Astrocyte (in vitro differentiated cells and primary cell): Measurements from ENCODE around the gene TBC1D5. TPM values are rescaled to one million over a fixed set of nuclear protein-coding genes. Genes with fewer than 3 reads are reported as not detected.

Experiments
- DNase-seq: peaks from one replicate; pipeline ENCODE4 v3.0.0-alpha.2; 2010; ENCODE audit warnings: low read depth
- FAIRE-seq: peaks from 2 replicates; lab custom pipeline; 2011; peaks lifted over from hg19 to GRCh38; lab: Jason Lieb, UNC
- H2AFZ ChIP-seq: 2 replicates; pipeline ENCODE4 v1.6.0; 2012; ENCODE audit warnings: low read depth, low read length, inconsistent platforms
- H3K27ac ChIP-seq: 2 replicates; pipeline ENCODE4 v1.5.1; 2011; ENCODE audit warnings: low read depth, low read length, inconsistent platforms
- H3K27me3 ChIP-seq: 2 replicates; pipeline ENCODE4 v1.6.0; 2011; ENCODE audit warnings: low read length, inconsistent platforms; ENCODE audit not compliant: insufficient read depth
- H3K36me3 ChIP-seq: 2 replicates; pipeline ENCODE4 v1.5.1; 2011; ENCODE audit warnings: low read length, inconsistent platforms; ENCODE audit not compliant: insufficient read depth
- H3K4me1 ChIP-seq: 2 replicates; pipeline ENCODE4 v1.5.1; 2011; ENCODE audit warnings: low read length, inconsistent platforms; ENCODE audit not compliant: insufficient read depth
- H3K4me2 ChIP-seq: 2 replicates; pipeline ENCODE4 v1.6.0; 2012; ENCODE audit warnings: low read length, inconsistent platforms
- H3K4me3 ChIP-seq: 2 replicates; pipeline ENCODE4 v1.5.1; 2011; ENCODE audit warnings: low read depth, mild to moderate bottlenecking, low read length, inconsistent platforms; ENCODE audit not compliant: insufficient read depth
- H3K79me2 ChIP-seq: 2 replicates; pipeline ENCODE4 v1.6.0; 2012; ENCODE audit warnings: mild to moderate bottlenecking, low read length, inconsistent platforms; ENCODE audit not compliant: insufficient read depth
- H3K9ac ChIP-seq: 2 replicates; pipeline ENCODE4 v1.6.0; 2012; ENCODE audit warnings: mild to moderate bottlenecking, low read length, inconsistent platforms
- H3K9me3 ChIP-seq: 2 replicates; pipeline ENCODE4 v1.5.1; 2012; ENCODE audit warnings: low read depth, mild to moderate bottlenecking, low read length, inconsistent platforms; ENCODE audit not compliant: insufficient read depth
- H4K20me1 ChIP-seq: 2 replicates; pipeline ENCODE4 v1.6.0; 2012; ENCODE audit warnings: low read length, inconsistent platforms; ENCODE audit not compliant: insufficient read depth
- H3K27ac Mint-ChIP-seq: one replicate; pipeline ENCODE4 v1.8.0; 2021; ENCODE audit warnings: mild to moderate bottlenecking, mixed read lengths; ENCODE audit not compliant: unreplicated experiment
- H3K27me3 Mint-ChIP-seq: one replicate; pipeline ENCODE4 v1.8.0; 2021; ENCODE audit warnings: low read depth, mixed read lengths; ENCODE audit not compliant: unreplicated experiment
- H3K36me3 Mint-ChIP-seq: one replicate; pipeline ENCODE4 v1.8.0; 2021; ENCODE audit warnings: low read depth, mixed read lengths; ENCODE audit not compliant: unreplicated experiment
- H3K4me1 Mint-ChIP-seq: one replicate; pipeline ENCODE4 v1.8.0; 2021; ENCODE audit warnings: low read depth, mixed read lengths; ENCODE audit not compliant: unreplicated experiment
- H3K4me3 Mint-ChIP-seq: one replicate; pipeline ENCODE4 v1.8.0; 2021; ENCODE audit warnings: mild to moderate bottlenecking, moderate library complexity, mixed read lengths; ENCODE audit not compliant: unreplicated experiment
- H3K9me3 Mint-ChIP-seq: one replicate; pipeline ENCODE4 v1.8.0; 2021; ENCODE audit warnings: mild to moderate bottlenecking, mixed read lengths; ENCODE audit not compliant: unreplicated experiment
- CTCF ChIP-seq: IDR thresholded peaks from 2 replicates; pipeline ENCODE4 v1.5.1; 2011; ENCODE audit warnings: low read depth, mild to moderate bottlenecking, inconsistent platforms, low read length, moderate library complexity; ENCODE audit not compliant: insufficient read depth
- EZH2 ChIP-seq: IDR thresholded peaks from 2 replicates; pipeline ENCODE4 v1.6.1; 2012; ENCODE audit warnings: mild to moderate bottlenecking, low read length, inconsistent platforms; ENCODE audit not compliant: insufficient read depth
- total RNA-seq: library from RNA; stranded (reverse); gene quantifications from 2 replicates; pipeline ENCODE4 v1.2.1, GENCODE V29; 2021

The TBC1D5 gene
- total RNA-seq, 1 donor from 2014 or later, result 23.0 TPM

- H3K36me3 Mint-ChIP-seq, result peaks cover 3% of the 10 kb centered on the region
- no peaks in the 10 kb centered on the region for H3K4me1 Mint-ChIP-seq
- Histone ChIP-seq H3K36me3 (no peaks in the 10 kb centered on the region), H3K9me3 (no peaks in the 10 kb centered on the region), H3K27ac (no peak overlapping the region), H3K4me2 (no peak overlapping the region), H4K20me1 (no peaks in the 10 kb centered on the region), H3K4me3 (no peak overlapping the region), H3K9ac (no peak overlapping the region), H3K4me1 (no peaks in the 10 kb centered on the region), H2AFZ (no peak overlapping the region), H3K27me3 (no peaks in the 10 kb centered on the region), H3K79me2 (no peaks in the 10 kb centered on the region)
- TF ChIP-seq EZH2 (no peak), CTCF (no peak)
- FAIRE-seq, result no peak
- peaks cover 5% of the 10 kb centered on the region for H3K9me3 Mint-ChIP-seq
- H3K27ac Mint-ChIP-seq, result no peak overlapping the region
- DNase-seq, result no peak
- no peak overlapping the region for H3K4me3 Mint-ChIP-seq
- H3K27me3 Mint-ChIP-seq, result peaks cover 17% of the 10 kb centered on the region
Measured at GRCh38 chr3:17136136-17136721, 606.2 kb downstream of the TBC1D5 start.

GRCh38 chr3:17135696-17136095, 606.7 kb downstream of the TBC1D5 start:
- H3K4me3 ChIP-seq, result no peak overlapping the region
- TF ChIP-seq CTCF (no peak), EZH2 (no peak)
- no peak overlapping the region for H3K4me2 ChIP-seq
- no peaks in the 10 kb centered on the region for H4K20me1 ChIP-seq
- H3K4me1 ChIP-seq, result no peaks in the 10 kb centered on the region
- H3K4me3 Mint-ChIP-seq, result no peak overlapping the region
- DNase-seq (no peak), FAIRE-seq (no peak)
- peaks cover 17% of the 10 kb centered on the region for H3K27me3 Mint-ChIP-seq
- H3K9ac ChIP-seq, result no peak overlapping the region
- no peak overlapping the region for H3K27ac Mint-ChIP-seq
- H3K27ac ChIP-seq, result no peak overlapping the region
- H3K36me3 Mint-ChIP-seq, result peaks cover 4% of the 10 kb centered on the region
- no peaks in the 10 kb centered on the region for H3K79me2 ChIP-seq
- H3K27me3 ChIP-seq, result no peaks in the 10 kb centered on the region
- H2AFZ ChIP-seq, result no peak overlapping the region
- H3K9me3 ChIP-seq, result no peaks in the 10 kb centered on the region
- no peaks in the 10 kb centered on the region for H3K36me3 ChIP-seq
- peaks cover 5% of the 10 kb centered on the region for H3K9me3 Mint-ChIP-seq
- H3K4me1 Mint-ChIP-seq, result no peaks in the 10 kb centered on the region
